H1 (cell line): ENCODE measurements around the gene TOMM22. TPM values are rescaled to one million over a fixed set of nuclear protein-coding genes. Genes with fewer than 3 reads are reported as not detected.

ENCODE experiments used
- KDM4A ChIP-seq: IDR thresholded peaks from one replicate; pipeline ENCODE4 v1.7.1; 2012; ENCODE audit warnings: low read depth, mild to moderate bottlenecking, moderate library complexity, low read length, inconsistent platforms; ENCODE audit not compliant: severe bottlenecking
- polyA plus RNA-seq, 7 experiments: library from polyadenylated mRNA; depleted of rRNA in 3 of 7; stranded (reverse) in 5 of 7; unstranded in 2 of 7; fragments of >200 nt in 5 of 7; fragments of 200-250 nt in 2 of 7; gene quantifications; 1 replicate in 5 of 7; 2 replicates in 1 of 7; 4 replicates in 1 of 7; pipeline versions ENCODE4 v1.2.1 to v1.2.3, GENCODE V29; 2011 to 2013; ENCODE audit warnings: missing spikeins in 2 of 7, mixed read lengths in 2 of 7
- total RNA-seq: library from RNA; stranded (reverse); fragmentation: NEBNext Ultra II Directional; extraction: Animal tissue kit (Norgen Biotek cat#: 25700); gene quantifications from 2 replicates; pipeline ENCODE4 v1.2.1, GENCODE V29; 2021
- TF ChIP-seq, protein P1 (sequence below): fragments of 300-600 bp; sonication (generic); IDR thresholded peaks from 2 replicates; pipeline ENCODE4 v1.7.1; 2012; ENCODE audit warnings: low read length, moderate library complexity, mild to moderate bottlenecking, inconsistent platforms; ENCODE audit not compliant: insufficient replicate concordance

The TOMM22 gene
- total and polyA plus RNA-seq, 2 of the 8 experiments (the other 6 are each of a cell fraction or from before 2014, with no cell fraction given): 84.0 to 125 TPM

DNA sequence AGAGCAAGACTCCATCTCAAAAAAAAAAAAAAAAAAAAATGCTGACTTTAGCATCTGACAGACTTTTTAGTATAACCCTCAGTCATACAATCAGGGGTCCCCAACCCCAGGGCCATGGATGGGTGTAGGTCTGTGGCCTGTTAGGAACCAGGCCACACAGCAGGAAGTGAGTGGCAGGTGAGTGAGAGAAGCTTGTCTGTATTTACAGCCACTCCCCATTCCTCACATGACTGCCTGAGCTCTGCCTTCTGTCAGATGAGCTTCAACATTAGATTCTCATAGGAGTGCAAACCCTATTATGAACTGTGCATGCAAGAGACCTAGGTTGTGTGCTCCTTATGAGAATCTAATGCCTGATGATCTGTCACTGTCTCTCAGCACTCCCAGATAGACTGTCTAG is 28.9 kb upstream of the TOMM22 start (continued):
- TF ChIP-seq, protein P1, sequence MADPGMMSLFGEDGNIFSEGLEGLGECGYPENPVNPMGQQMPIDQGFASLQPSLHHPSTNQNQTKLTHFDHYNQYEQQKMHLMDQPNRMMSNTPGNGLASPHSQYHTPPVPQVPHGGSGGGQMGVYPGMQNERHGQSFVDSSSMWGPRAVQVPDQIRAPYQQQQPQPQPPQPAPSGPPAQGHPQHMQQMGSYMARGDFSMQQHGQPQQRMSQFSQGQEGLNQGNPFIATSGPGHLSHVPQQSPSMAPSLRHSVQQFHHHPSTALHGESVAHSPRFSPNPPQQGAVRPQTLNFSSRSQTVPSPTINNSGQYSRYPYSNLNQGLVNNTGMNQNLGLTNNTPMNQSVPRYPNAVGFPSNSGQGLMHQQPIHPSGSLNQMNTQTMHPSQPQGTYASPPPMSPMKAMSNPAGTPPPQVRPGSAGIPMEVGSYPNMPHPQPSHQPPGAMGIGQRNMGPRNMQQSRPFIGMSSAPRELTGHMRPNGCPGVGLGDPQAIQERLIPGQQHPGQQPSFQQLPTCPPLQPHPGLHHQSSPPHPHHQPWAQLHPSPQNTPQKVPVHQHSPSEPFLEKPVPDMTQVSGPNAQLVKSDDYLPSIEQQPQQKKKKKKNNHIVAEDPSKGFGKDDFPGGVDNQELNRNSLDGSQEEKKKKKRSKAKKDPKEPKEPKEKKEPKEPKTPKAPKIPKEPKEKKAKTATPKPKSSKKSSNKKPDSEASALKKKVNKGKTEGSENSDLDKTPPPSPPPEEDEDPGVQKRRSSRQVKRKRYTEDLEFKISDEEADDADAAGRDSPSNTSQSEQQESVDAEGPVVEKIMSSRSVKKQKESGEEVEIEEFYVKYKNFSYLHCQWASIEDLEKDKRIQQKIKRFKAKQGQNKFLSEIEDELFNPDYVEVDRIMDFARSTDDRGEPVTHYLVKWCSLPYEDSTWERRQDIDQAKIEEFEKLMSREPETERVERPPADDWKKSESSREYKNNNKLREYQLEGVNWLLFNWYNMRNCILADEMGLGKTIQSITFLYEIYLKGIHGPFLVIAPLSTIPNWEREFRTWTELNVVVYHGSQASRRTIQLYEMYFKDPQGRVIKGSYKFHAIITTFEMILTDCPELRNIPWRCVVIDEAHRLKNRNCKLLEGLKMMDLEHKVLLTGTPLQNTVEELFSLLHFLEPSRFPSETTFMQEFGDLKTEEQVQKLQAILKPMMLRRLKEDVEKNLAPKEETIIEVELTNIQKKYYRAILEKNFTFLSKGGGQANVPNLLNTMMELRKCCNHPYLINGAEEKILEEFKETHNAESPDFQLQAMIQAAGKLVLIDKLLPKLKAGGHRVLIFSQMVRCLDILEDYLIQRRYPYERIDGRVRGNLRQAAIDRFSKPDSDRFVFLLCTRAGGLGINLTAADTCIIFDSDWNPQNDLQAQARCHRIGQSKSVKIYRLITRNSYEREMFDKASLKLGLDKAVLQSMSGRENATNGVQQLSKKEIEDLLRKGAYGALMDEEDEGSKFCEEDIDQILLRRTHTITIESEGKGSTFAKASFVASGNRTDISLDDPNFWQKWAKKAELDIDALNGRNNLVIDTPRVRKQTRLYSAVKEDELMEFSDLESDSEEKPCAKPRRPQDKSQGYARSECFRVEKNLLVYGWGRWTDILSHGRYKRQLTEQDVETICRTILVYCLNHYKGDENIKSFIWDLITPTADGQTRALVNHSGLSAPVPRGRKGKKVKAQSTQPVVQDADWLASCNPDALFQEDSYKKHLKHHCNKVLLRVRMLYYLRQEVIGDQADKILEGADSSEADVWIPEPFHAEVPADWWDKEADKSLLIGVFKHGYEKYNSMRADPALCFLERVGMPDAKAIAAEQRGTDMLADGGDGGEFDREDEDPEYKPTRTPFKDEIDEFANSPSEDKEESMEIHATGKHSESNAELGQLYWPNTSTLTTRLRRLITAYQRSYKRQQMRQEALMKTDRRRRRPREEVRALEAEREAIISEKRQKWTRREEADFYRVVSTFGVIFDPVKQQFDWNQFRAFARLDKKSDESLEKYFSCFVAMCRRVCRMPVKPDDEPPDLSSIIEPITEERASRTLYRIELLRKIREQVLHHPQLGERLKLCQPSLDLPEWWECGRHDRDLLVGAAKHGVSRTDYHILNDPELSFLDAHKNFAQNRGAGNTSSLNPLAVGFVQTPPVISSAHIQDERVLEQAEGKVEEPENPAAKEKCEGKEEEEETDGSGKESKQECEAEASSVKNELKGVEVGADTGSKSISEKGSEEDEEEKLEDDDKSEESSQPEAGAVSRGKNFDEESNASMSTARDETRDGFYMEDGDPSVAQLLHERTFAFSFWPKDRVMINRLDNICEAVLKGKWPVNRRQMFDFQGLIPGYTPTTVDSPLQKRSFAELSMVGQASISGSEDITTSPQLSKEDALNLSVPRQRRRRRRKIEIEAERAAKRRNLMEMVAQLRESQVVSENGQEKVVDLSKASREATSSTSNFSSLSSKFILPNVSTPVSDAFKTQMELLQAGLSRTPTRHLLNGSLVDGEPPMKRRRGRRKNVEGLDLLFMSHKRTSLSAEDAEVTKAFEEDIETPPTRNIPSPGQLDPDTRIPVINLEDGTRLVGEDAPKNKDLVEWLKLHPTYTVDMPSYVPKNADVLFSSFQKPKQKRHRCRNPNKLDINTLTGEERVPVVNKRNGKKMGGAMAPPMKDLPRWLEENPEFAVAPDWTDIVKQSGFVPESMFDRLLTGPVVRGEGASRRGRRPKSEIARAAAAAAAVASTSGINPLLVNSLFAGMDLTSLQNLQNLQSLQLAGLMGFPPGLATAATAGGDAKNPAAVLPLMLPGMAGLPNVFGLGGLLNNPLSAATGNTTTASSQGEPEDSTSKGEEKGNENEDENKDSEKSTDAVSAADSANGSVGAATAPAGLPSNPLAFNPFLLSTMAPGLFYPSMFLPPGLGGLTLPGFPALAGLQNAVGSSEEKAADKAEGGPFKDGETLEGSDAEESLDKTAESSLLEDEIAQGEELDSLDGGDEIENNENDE: no peak
- TF ChIP-seq KDM4A: no peak
